ENCODE measurements around the gene SMIM30. TPM values are rescaled to one million over a fixed set of nuclear protein-coding genes. Genes with fewer than 3 reads are reported as not detected.

Gene SMIM30
- total and polyA plus RNA-seq, 10 of the 15 experiments (the other 5 are each of a cell fraction or from before 2014, with no cell fraction given), result 42.2 to 258 (median 96.9) TPM

- FAIRE-seq, result no peak
- ChIA-PET RAD21 (ENCODE audit: unreplicated experiment) (no interaction called here), CTCF (interaction anchor here (0.9 to 1.2 kb wide), 4 partner anchors 10 to 34 kb away, joined by 3 to 4 read pairs (median 4); no protein-coding TSS in a partner anchor), SMC1A (ENCODE audit: uncharacterized antibody, unreplicated experiment) (interaction anchor here (0.6 to 1.3 kb wide), 7 partner anchors 11 to 36 kb away, joined by 3 to 6 read pairs (median 3); no protein-coding TSS in a partner anchor), POLR2A (interaction anchor here (1.2 kb wide), 1 partner anchor 12 kb away, joined by 3 read pairs; no protein-coding TSS in a partner anchor)
- no peaks in the 10 kb centered on the region for H3K36me3 ChIP-seq (ENCODE audit: control insufficient read depth in 2 of 2, insufficient read depth in 2 of 2, low read length in 1 of 2)
- H3K79me2 ChIP-seq (ENCODE audit: control insufficient read depth, insufficient read depth, low read length), result no peaks in the 10 kb centered on the region
- BruUV-seq (replicated peaks), result no TSS peak
- in situ Hi-C loops (cut with MboI) (no loop called here), intact Hi-C loops (cut with micrococcal nuclease; ENCODE audit: unreplicated experiment) (no loop called here)
- 89% methylated on average over 2 of the region's 2 CpGs for WGBS (ENCODE audit: insufficient coverage, insufficient replicate concordance, low lambda C conversion rate, missing lambda C conversion rate)
- no peak overlapping the region for H3K4me2 ChIP-seq (ENCODE audit: control insufficient read depth, insufficient read depth)
- H3K4me1 ChIP-seq (ENCODE audit: control insufficient read depth, insufficient read depth, low read length), result no peaks in the 10 kb centered on the region
- no peak overlapping the region for H3K27ac ChIP-seq (ENCODE audit: control insufficient read depth, insufficient read depth)
- H2AFZ ChIP-seq (ENCODE audit: control insufficient read depth, low read depth, low read length), result no peak overlapping the region
- DNase-seq (ENCODE audit: low read depth, low spot score), result no peak
- H3K27me3 ChIP-seq (replicated peaks in 1 of 2; ENCODE audit: control insufficient read depth in 2 of 2, insufficient read depth in 2 of 2, low read length in 1 of 2), result no peaks in the 10 kb centered on the region
- no peaks in the 10 kb centered on the region for H4K20me1 ChIP-seq (ENCODE audit: control insufficient read depth, insufficient read depth)
- no peaks in the 10 kb centered on the region for H3K9me3 ChIP-seq (replicated peaks; ENCODE audit: control insufficient read depth, insufficient read depth, low read length)
- TF ChIP-seq FOS (IDR thresholded peaks at IDR 0.05; ENCODE audit: borderline replicate concordance, extremely low read depth, insufficient read length), result no peak
- no peak overlapping the region for H3K9ac ChIP-seq (ENCODE audit: control insufficient read depth, insufficient read depth, low read length)
- ATAC-seq, result no peak
- no peak overlapping the region for H3K4me3 ChIP-seq
Observed at GRCh38 chr7:113125728-113126127, 7.4 kb upstream of the SMIM30 start.

- no TSS peak for BruUV-seq (replicated peaks)
- no peak for FAIRE-seq
- Histone ChIP-seq H3K9me3 (replicated peaks; ENCODE audit: control insufficient read depth, insufficient read depth, low read length) (no peaks in the 10 kb centered on the region), H3K79me2 (ENCODE audit: control insufficient read depth, insufficient read depth, low read length) (no peaks in the 10 kb centered on the region; the same call in 1 of the 2 replicates), H2AFZ (ENCODE audit: control insufficient read depth, low read depth, low read length) (no peak overlapping the region), H3K9ac (ENCODE audit: control insufficient read depth, insufficient read depth, low read length) (no peak overlapping the region), H3K27ac (ENCODE audit: control insufficient read depth, insufficient read depth) (no peak overlapping the region), H3K27me3 (replicated peaks in 1 of 2; ENCODE audit: control insufficient read depth in 2 of 2, insufficient read depth in 2 of 2, low read length in 1 of 2) (no peaks in the 10 kb centered on the region), H4K20me1 (ENCODE audit: control insufficient read depth, insufficient read depth) (no peaks in the 10 kb centered on the region), H3K4me1 (ENCODE audit: control insufficient read depth, insufficient read depth, low read length) (no peaks in the 10 kb centered on the region), H3K4me2 (ENCODE audit: control insufficient read depth, insufficient read depth) (no peak overlapping the region), H3K36me3 (ENCODE audit: control insufficient read depth in 2 of 2, insufficient read depth in 2 of 2, low read length in 1 of 2) (no peaks in the 10 kb centered on the region), H3K4me3 (no peak overlapping the region)
- no peak for ATAC-seq
- SMC1A ChIA-PET (ENCODE audit: uncharacterized antibody, unreplicated experiment), result interaction anchor here (1.0 to 2.6 kb wide), 2 partner anchors 20 to 22 kb away, joined by 3 to 12 read pairs; no protein-coding TSS in a partner anchor
- RAD21 ChIA-PET (ENCODE audit: unreplicated experiment), result no interaction called here
- intact Hi-C loops (cut with micrococcal nuclease; ENCODE audit: unreplicated experiment) (no loop called here), in situ Hi-C loops (cut with MboI) (no loop called here)
- CTCF ChIA-PET, result interaction anchor here (1.0 to 1.2 kb wide), 2 partner anchors 25 to 29 kb away, joined by 3 to 5 read pairs; no protein-coding TSS in a partner anchor
- DNase-seq (ENCODE audit: low read depth, low spot score), result no peak
- POLR2A ChIA-PET, result no interaction called here
- TF ChIP-seq REST (IDR thresholded peaks at IDR 0.05; ENCODE audit: low read depth, low read length) (no peak), IRF5 (IDR thresholded peaks at IDR 0.05; ENCODE audit: borderline replicate concordance) (no peak), PBX3 (IDR thresholded peaks at IDR 0.05; ENCODE audit: insufficient replicate concordance, low read depth, low read length) (no peak), RBBP5 (conservative IDR thresholded peaks at IDR 0.05) (no peak), CTCF (IDR thresholded peaks at IDR 0.05 in 2 of 3, conservative IDR thresholded peaks at IDR 0.05 in 1 of 3; ENCODE audit: control insufficient read depth in 2 of 3, extremely low read depth in 1 of 3, insufficient read depth in 1 of 3, low read depth in 3 of 3, low read length in 3 of 3) (no peak), BRCA1 (IDR thresholded peaks at IDR 0.05; ENCODE audit: low read depth, low read length) (no peak)
Observed at GRCh38 chr7:113122744-113123143, 4.4 kb upstream of the SMIM30 start.
